LNCAP (cell line): ENCODE measurements around the gene CTNNA2.

ENCODE experiments used
- CTCF ChIP-seq: fragments of 450-650 bp; IDR thresholded peaks from 2 replicates; pipeline ENCODE4 v1.5.1; 2017; ENCODE audit warnings: mild to moderate bottlenecking

Gene CTNNA2

GRCh38 chr2:79770926-79771325 lies 258.1 kb downstream of the CTNNA2 start:
- no peak for TF ChIP-seq CTCF

GRCh38 chr2:79771493-79771892 lies 258.6 kb downstream of the CTNNA2 start:
- no peak for TF ChIP-seq CTCF

GRCh38 chr2:79774016-79774415 lies 261.2 kb downstream of the CTNNA2 start:
- no peak for TF ChIP-seq CTCF

GRCh38 chr2:79776461-79776860 lies 263.6 kb downstream of the CTNNA2 start:
- no peak for TF ChIP-seq CTCF

- TF ChIP-seq CTCF: no peak
Observed at GRCh38 chr2:79780781-79781180, 267.9 kb downstream of the CTNNA2 start.

GRCh38 chr2:79782576-79783452 lies 270.0 kb downstream of the CTNNA2 start:
- TF ChIP-seq CTCF: no peak

- TF ChIP-seq CTCF: no peak
Observed at GRCh38 chr2:79788952-79789651, 276.3 kb downstream of the CTNNA2 start.
